ENCODE measurements around the gene ANKRD12. TPM values are rescaled to one million over a fixed set of nuclear protein-coding genes. Genes with fewer than 3 reads are reported as not detected.
A peak's percentile ranks its signal among the peaks of the same experiment; 100 is the strongest.
"Not testable (repeated sequence)": the region's sequence is repeated elsewhere in the genome, so short reads cannot be mapped to it uniquely, and the experiment has no call there.

The ANKRD12 gene
- polyA plus RNA-seq, 3 donors from 2014 or later, result 8.8 to 69.7 (median 35.7) TPM

- H3K4me3 Mint-ChIP-seq; H3K27me3 Mint-ChIP-seq (ENCODE audit: low read depth in 3 of 3); H3K27ac Mint-ChIP-seq; DNase-seq: not testable (repeated sequence)
- peaks cover 7 to 28% (median 13%) of the 10 kb centered on the region in 6 donors for H3K9me3 Mint-ChIP-seq
- H3K4me1 Mint-ChIP-seq, result peaks cover 68 to 80% of the 10 kb centered on the region in 2 donors
- H3K36me3 Mint-ChIP-seq, result peaks cover 15 to 33% (median 25%) of the 10 kb centered on the region in 3 donors
These were observed 29.3 kb downstream of the ANKRD12 start for GRCh38 chr18:9165883-9166282.

DNA sequence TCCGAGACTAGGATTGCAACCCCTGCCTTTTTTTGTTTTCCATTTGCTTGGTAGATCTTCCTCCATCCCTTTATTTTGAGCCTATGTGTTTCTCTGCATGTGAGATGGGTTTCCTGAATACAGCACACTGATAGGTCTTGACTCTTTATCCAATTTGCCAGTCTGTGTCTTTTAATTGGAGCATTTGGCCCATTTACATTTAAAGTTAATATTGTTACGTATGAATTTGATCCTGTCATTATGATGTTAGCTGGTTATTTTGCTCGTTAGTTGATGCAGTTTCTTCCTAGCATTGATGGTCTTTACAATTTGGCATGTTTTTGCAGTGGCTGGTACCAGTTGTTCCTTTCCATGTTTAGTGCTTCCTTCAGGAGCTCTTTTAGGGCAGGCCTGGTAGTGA is 32.9 kb downstream of the ANKRD12 start:
- peak overlapping the region in 2 of 5 donors; percentile 10 to 44 for H3K4me3 Mint-ChIP-seq
- not testable (repeated sequence) for H3K27me3 Mint-ChIP-seq (ENCODE audit: low read depth in 3 of 3); H3K36me3 Mint-ChIP-seq; H3K9me3 Mint-ChIP-seq; DNase-seq
- peak overlapping the region in 3 of 6 donors; percentile 17 to 47 (median 25) for H3K27ac Mint-ChIP-seq
- peaks cover 72 to 84% of the 10 kb centered on the region in 2 donors for H3K4me1 Mint-ChIP-seq

- Mint-ChIP-seq H3K27ac (peak overlapping the region in 2 of 6 donors; percentile 16 to 48), H3K4me1 (peaks cover 83 to 94% of the 10 kb centered on the region in 2 donors), H3K4me3 (peak overlapping the region in 4 of 5 donors; percentile 8 to 66 (median 19))
- not testable (repeated sequence) for H3K9me3 Mint-ChIP-seq; H3K27me3 Mint-ChIP-seq (ENCODE audit: low read depth in 3 of 3); H3K36me3 Mint-ChIP-seq; DNase-seq
These were observed 35.3 kb downstream of the ANKRD12 start for GRCh38 chr18:9171919-9172318.

- DNase-seq, result no peak
- Mint-ChIP-seq H3K27me3 (ENCODE audit: low read depth in 3 of 3) (peaks cover 0 to 3% (median 0%) of the 10 kb centered on the region in 3 donors), H3K4me3 (peak overlapping the region; percentile 8 to 66 (median 12)), H3K36me3 (peaks cover 0 to 1% (median 0%) of the 10 kb centered on the region in 3 donors), H3K4me1 (peaks cover 86 to 96% of the 10 kb centered on the region in 2 donors), H3K9me3 (no peaks in the 10 kb centered on the region), H3K27ac (peak overlapping the region in 5 of 6 donors; percentile 7 to 48 (median 28))
These were observed 36.0 kb downstream of the ANKRD12 start for GRCh38 chr18:9172506-9173127.

DNA sequence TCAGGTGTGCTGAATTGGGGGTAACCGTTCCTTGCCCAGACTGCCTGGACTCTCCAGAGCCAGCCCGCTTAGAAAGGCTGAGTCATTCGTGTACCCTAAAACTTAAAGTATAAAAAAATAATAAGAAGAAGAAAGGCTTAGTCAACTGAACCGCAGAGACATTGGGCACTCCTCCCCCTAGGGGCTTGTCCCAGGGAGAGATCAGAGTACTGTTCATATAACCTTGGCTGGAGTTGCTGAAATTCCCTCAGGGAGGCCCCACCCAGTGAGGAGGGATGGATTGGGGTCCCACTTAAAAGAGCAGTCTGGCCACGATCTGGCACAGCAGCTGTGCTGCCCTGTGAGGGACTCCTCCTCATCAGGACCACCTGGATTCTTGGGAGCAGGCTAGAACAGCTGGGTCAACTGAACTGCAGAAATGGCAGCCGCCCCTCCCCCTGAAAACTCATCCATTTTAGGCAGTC is 37.2 kb downstream of the ANKRD12 start:
- Mint-ChIP-seq H3K36me3 (no peaks in the 10 kb centered on the region), H3K27me3 (ENCODE audit: low read depth in 3 of 3) (peaks cover 0 to 5% (median 0%) of the 10 kb centered on the region in 3 donors), H3K27ac (peak overlapping the region in 2 of 6 donors; percentile 16 to 23), H3K4me3 (no peak overlapping the region), H3K9me3 (no peaks in the 10 kb centered on the region), H3K4me1 (peaks cover 84 to 96% of the 10 kb centered on the region in 2 donors)
- DNase-seq, result no peak

DNA sequence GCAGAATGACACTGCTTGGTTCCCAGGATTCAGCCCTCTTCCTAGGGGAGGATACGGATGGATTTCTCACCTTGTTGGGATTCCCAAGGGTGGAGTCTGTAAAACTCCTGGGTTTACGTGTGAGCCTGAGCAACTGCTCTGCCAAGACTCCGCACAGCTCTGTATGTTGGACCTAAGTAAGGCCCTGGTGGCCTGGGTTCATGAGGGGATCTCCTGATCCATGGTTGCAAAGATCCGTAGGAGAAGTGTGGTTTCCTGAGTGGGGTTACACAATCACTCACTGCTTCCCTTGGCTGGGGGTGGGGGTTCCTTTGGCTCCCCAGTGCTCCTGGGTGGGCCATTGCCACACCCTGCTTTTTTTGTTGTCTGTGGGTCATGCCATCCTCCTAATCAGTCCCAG is 37.7 kb downstream of the ANKRD12 start:
- H3K9me3 Mint-ChIP-seq, result no peaks in the 10 kb centered on the region
- H3K4me1 Mint-ChIP-seq, result peaks cover 82 to 96% of the 10 kb centered on the region in 2 donors
- peak overlapping the region in 5 of 6 donors; percentile 33 to 83 (median 48) for H3K27ac Mint-ChIP-seq
- H3K27me3 Mint-ChIP-seq (ENCODE audit: low read depth in 3 of 3), result peaks cover 0 to 5% (median 0%) of the 10 kb centered on the region in 3 donors
- H3K4me3 Mint-ChIP-seq, result peak overlapping the region in 3 of 5 donors; percentile 14 to 41 (median 36)
- no peaks in the 10 kb centered on the region for H3K36me3 Mint-ChIP-seq
- DNase-seq, result no peak

DNA sequence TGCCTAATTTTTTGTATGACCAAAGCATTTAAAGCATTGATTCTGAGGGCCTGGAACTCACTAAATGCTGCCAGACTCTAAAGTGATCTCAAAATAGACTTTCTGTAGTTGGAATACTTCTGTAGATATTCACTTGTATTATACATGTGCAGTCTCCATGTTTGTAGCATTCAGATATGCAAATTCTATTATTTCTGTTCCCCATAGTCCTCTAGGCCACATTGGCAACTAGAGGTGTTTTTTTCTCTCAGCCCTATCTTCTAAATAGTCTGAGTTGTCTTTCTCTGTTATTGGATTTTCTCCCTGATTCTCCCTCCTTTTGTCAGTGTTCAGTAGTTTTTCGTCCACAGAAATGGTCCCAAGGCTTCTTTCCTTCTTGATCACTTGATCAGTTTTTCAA is 38.5 kb downstream of the ANKRD12 start:
- DNase-seq, result no peak
- H3K4me1 Mint-ChIP-seq, result peaks cover 82 to 95% of the 10 kb centered on the region in 2 donors
- H3K27me3 Mint-ChIP-seq (ENCODE audit: low read depth in 3 of 3), result peaks cover 0 to 5% (median 0%) of the 10 kb centered on the region in 3 donors
- H3K27ac Mint-ChIP-seq, result peak overlapping the region in 4 of 6 donors; percentile 7 to 60 (median 48)
- peak overlapping the region in 2 of 5 donors; percentile 0 to 2 for H3K4me3 Mint-ChIP-seq
- H3K36me3 Mint-ChIP-seq, result no peaks in the 10 kb centered on the region
- no peaks in the 10 kb centered on the region for H3K9me3 Mint-ChIP-seq

- Mint-ChIP-seq H3K4me3 (no peak overlapping the region), H3K27ac (peak overlapping the region in 1 of 6 donors; percentile 16), H3K9me3 (no peaks in the 10 kb centered on the region), H3K27me3 (ENCODE audit: low read depth in 3 of 3) (peaks cover 0 to 5% (median 0%) of the 10 kb centered on the region in 3 donors), H3K4me1 (peaks cover 74 to 94% of the 10 kb centered on the region in 2 donors), H3K36me3 (no peaks in the 10 kb centered on the region)
- DNase-seq, result no peak
These were observed 40.5 kb downstream of the ANKRD12 start for GRCh38 chr18:9177031-9177430.

GRCh38 chr18:9177466-9177865 is 40.9 kb downstream of the ANKRD12 start:
- Mint-ChIP-seq H3K9me3 (no peaks in the 10 kb centered on the region), H3K27ac (peak overlapping the region in 1 of 6 donors; percentile 44), H3K36me3 (no peaks in the 10 kb centered on the region), H3K4me1 (peaks cover 70 to 90% of the 10 kb centered on the region in 2 donors), H3K4me3 (no peak overlapping the region), H3K27me3 (ENCODE audit: low read depth in 3 of 3) (peaks cover 0 to 5% (median 0%) of the 10 kb centered on the region in 3 donors)
- DNase-seq, result no peak

DNA sequence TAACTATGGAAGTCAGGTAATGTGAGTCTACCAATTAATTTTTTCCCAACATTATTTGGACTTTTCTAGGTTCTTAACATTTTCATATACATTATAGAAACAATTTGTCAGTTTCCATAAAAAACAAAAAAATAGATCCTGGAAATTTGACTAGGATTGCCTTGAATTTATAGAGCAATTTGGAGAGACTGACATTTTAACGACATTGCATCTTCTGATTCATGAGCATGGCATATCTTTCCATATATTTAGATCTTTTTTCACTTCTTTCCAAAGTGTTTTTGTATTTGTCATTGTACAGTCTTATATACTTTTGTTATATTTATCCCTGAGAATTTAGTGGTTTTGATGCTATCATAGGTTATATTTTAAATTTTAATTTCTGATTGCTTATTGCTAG is 42.0 kb downstream of the ANKRD12 start:
- Mint-ChIP-seq H3K4me3 (no peak overlapping the region), H3K9me3 (no peaks in the 10 kb centered on the region), H3K27ac (peak overlapping the region in 2 of 6 donors; percentile 42 to 50), H3K27me3 (ENCODE audit: low read depth in 3 of 3) (peaks cover 0 to 2% (median 2%) of the 10 kb centered on the region in 3 donors), H3K36me3 (peaks cover 0 to 7% (median 2%) of the 10 kb centered on the region in 3 donors), H3K4me1 (peaks cover 68 to 90% of the 10 kb centered on the region in 2 donors)
- no peak for DNase-seq

- no peaks in the 10 kb centered on the region for H3K9me3 Mint-ChIP-seq
- H3K4me1 Mint-ChIP-seq, result peaks cover 65 to 90% of the 10 kb centered on the region in 2 donors
- no peak overlapping the region for H3K4me3 Mint-ChIP-seq
- peaks cover 3 to 14% (median 8%) of the 10 kb centered on the region in 3 donors for H3K36me3 Mint-ChIP-seq
- peaks cover 0 to 4% (median 2%) of the 10 kb centered on the region in 3 donors for H3K27me3 Mint-ChIP-seq (ENCODE audit: low read depth in 3 of 3)
- DNase-seq, result no peak
- H3K27ac Mint-ChIP-seq, result peak overlapping the region in 1 of 6 donors; percentile 36
These were observed 44.7 kb downstream of the ANKRD12 start for GRCh38 chr18:9181275-9181674.

GRCh38 chr18:9182852-9183399 is 46.3 kb downstream of the ANKRD12 start:
- H3K4me1 Mint-ChIP-seq, result peaks cover 55 to 80% of the 10 kb centered on the region in 2 donors

GRCh38 chr18:9184998-9185613 is 48.5 kb downstream of the ANKRD12 start:
- Mint-ChIP-seq H3K36me3 (peaks cover 3 to 17% (median 14%) of the 10 kb centered on the region in 3 donors), H3K27me3 (ENCODE audit: low read depth in 3 of 3) (peaks cover 0 to 4% (median 0%) of the 10 kb centered on the region in 3 donors), H3K4me3 (peak overlapping the region; percentile 63 to 80 (median 75)), H3K27ac (peak overlapping the region; percentile 74 to 85 (median 80)), H3K4me1 (peaks cover 38 to 64% of the 10 kb centered on the region in 2 donors), H3K9me3 (no peaks in the 10 kb centered on the region)
- DNase-seq, result peak in 2 of 3 donors; percentile 12

More at GRCh38 chr18:9182852-9183399, 46.3 kb downstream of the ANKRD12 start:
- H3K36me3 Mint-ChIP-seq, result peaks cover 3 to 17% (median 10%) of the 10 kb centered on the region in 3 donors
- no peak for DNase-seq
- peak overlapping the region in 3 of 6 donors; percentile 30 to 71 (median 32) for H3K27ac Mint-ChIP-seq
- no peak overlapping the region for H3K4me3 Mint-ChIP-seq
- peaks cover 0 to 4% (median 0%) of the 10 kb centered on the region in 3 donors for H3K27me3 Mint-ChIP-seq (ENCODE audit: low read depth in 3 of 3)
- H3K9me3 Mint-ChIP-seq, result no peaks in the 10 kb centered on the region
